HUDEP-2 (cell line): ENCODE measurements around the gene WDR41.

Experiments used
- DNase-seq, 76 experiments: peaks; one replicate each; lab custom pipeline; 2025; ENCODE audit not compliant: unreplicated experiment in 76 of 76; lab: John Stamatoyannopoulos, UW

WDR41 gene

GRCh38 chr5:77448831-77449230 lies 43.3 kb downstream of the WDR41 start:
- DNase-seq, result peak in 14 of 76 experiments; percentile 1 to 39 (median 18)

DNA sequence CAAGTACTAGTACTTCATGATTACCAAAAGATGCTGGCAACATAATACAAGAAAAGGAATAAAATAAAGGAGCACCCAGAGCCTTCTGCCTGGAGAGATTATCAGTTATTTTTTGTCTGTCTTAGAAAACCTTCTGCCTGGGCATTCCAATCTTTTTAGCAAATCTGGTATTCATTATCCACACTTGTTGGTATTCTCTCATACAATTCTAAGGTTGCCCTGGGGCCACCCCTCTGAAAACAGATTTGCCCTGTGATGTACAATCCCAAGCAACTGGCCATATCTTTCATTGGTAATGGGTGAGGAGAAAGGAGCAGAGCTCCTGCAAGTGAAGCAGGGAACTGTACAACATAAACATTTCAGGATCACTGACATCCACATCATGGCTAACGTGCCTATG lies 47.8 kb downstream of the WDR41 start:
- DNase-seq, result no peak

GRCh38 chr5:77443670-77444069 lies 48.4 kb downstream of the WDR41 start:
- DNase-seq, result no peak

DNA sequence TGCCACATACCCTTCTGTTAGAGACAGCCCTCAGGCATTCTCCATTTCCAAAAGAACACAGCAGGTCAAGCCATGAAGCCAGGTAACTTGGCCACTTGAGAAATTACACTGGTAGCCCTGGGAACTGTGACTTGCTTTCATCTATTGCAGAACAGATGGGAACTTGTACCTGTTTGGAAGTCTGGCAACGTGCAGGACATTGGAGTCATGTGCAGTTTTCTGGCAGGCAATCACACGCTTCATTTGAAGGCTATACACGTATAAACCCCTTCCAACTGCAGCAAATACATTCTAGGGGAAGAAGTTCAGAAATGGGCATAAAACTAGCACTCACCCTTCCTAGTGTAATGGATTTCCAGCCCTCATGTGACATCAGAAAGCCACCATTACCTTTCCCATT lies 54.0 kb downstream of the WDR41 start:
- DNase-seq, result no peak

DNA sequence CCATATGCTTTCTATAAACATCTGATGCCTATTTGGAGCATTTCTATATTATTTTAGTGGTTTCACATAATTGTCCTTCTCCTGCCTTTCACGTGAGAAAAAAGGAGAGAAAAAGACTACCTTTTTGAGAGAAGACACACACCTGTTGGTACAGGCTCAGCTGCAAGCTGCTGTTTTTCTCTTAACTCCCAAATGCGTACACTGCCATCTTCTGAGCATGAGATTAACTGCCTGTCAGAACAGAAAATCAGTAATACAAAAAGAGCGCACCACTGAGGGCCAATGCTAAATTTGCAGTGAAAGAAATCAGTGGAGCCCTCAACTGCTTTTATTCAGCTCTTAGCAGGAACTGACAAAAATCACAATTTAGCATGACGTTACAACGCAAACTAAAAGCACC lies 54.9 kb downstream of the WDR41 start:
- no peak for DNase-seq

DNA sequence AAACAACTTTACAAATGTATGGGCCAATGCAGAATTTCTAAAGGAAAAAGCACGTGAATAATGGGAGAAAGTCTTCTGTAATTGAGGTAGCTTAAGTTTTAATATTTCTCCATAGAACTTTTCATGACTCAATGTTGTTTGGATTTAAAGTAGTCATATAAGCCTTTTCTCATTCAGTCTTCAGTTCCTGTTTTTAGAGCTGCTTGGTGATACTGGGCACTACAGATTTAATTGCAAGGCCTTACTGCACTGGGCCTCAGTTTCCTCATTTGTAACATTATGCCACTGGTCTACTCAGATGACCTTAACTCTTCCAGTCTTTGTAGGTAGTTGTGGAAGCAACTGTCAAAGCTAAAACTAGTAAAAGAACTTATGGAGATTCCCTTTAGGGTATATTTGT lies 60.4 kb downstream of the WDR41 start:
- no peak for DNase-seq

DNA sequence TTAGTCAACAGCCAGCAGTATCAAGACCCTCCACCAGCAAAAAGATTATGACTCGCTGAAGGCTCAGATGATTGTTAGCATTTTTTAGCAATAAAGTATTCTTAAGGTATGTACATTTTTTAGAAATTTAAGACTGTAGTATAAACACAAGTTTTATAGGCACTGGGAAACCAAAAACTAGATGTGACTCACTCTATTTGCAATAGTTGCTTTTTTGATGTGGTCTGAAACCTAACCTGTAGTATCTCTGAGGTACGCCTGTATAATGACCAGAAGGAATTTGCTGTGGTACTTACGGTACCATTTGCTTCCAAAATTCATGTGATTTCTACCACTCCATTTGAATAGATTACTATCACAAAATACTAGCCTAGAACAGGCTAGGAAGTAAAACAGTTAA lies 60.8 kb downstream of the WDR41 start:
- no peak for DNase-seq

DNA sequence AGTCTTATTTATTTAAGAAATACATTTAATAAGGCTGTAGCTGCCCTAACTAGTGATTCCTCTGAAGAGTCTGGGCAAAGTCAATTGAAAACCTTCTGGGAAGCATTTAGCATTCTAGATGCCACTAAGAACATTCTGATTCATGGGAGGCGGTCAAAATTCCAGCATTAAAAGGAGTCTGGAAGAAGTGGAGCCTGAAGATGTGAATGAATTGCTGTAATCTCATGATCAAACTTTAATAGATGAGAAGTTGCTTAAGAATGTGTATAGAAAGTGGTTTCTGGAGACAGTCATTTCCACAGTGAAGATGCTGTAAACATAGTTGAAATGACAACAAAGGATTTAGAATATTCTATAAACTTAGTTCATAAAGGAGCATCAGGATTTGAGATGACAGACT lies 61.4 kb downstream of the WDR41 start:
- no peak for DNase-seq

DNA sequence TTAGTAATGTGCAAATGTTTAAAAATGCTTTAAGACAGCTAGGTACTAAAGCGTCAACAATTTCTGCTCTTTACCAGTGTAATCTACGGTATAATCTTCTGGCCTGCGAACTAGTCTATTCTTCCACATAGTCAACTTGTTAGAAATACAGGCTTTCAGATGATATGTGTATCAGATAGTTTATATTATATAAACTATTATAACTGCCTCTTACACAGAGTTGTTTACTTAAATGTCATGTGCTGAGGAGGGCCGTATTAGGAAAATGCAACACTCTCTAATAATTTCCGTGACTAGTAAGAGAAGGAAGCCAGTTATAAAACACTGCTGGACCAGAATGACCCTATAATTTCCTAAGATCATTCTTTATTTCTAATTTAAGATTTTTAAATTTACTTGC lies 63.6 kb downstream of the WDR41 start:
- DNase-seq, result no peak

DNA sequence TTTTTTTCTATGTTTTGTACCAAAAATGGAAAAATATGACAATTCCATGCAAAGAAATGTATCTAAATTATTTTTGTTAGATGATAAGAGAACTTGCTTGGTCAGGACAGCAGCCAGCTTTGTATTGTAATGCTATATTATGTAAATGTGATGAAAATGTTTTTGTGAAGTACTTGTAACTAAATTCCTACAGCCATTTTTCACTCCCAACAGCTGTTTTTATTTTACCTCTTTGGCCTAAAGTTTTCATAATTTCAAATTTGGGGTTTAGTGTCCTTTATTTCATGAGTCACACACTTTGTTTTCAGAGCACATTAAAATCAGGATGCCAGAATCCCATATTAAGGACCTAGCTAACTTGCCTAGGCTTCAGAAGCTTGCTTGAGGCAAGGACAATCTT lies 64.1 kb downstream of the WDR41 start:
- DNase-seq, result no peak

- no peak for DNase-seq
These were observed 65.4 kb downstream of the WDR41 start for GRCh38 chr5:77426670-77427069.

GRCh38 chr5:77425998-77426659 lies 66.0 kb downstream of the WDR41 start:
- no peak for DNase-seq

- no peak for DNase-seq
These were observed 66.7 kb downstream of the WDR41 start for GRCh38 chr5:77425420-77425819.

DNA sequence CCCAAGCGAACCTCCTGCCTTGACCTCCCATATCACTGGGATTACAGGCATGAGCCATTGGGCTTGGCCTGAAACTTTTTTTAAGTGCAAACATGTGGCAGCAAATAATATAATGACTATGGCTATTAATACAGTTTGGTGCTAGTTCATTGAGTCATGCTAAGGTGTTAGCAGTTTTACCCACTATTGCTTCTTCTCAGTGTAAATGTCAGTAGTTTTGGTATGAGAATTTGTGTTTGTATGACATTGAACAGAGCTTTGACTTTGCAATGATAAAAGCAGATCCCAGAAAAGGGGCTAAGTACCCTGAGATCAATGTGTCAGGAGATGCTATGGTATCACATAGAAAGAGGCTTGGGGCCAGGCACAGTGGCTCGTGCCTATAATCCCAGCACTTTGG lies 67.2 kb downstream of the WDR41 start:
- no peak for DNase-seq

GRCh38 chr5:77423022-77423750 lies 68.9 kb downstream of the WDR41 start:
- DNase-seq, result no peak

GRCh38 chr5:77420940-77421339 lies 71.2 kb downstream of the WDR41 start:
- no peak for DNase-seq

DNA sequence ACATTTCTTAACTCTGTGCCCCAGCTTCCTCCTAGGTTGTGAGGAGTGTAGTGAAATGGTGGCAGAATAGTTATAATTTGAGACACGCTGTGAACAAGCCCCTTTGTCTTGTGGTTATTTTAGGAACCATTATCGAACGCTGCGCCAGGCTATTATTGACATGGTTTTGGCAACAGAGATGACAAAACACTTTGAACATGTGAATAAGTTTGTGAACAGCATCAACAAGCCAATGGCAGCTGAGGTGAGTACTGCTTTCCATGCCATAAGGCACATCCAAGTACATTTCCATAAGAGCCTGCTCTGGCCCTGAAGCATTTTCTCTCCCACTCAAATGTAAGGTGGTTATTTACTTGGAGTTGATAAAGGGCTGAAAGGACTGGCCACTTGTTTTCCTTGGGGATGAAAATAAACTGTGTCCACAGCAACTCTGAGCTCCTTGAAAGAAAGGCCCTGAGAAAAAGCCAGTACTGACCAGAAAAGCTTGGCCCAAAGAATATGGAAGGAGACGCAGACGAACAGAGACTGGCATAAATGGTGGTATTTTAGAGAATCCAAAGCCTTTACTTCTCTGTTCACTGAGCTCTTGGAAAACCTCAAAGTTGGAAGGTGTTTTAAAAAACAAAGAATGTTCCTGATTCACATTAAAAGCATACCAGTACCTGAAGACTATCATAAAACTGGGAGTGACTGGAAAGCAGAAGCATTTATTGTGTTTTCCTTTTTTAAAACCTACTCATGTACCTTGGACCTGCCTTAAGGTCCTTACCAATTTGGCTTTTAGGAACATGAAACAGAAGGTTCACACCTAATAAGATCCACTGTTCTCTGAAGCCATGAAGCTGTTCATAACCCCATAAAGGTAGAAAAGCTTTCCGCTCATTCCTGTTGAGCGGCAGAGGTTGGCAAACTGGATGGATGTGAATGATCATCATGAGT lies 72.2 kb downstream of the WDR41 start:
- DNase-seq, result no peak

DNA sequence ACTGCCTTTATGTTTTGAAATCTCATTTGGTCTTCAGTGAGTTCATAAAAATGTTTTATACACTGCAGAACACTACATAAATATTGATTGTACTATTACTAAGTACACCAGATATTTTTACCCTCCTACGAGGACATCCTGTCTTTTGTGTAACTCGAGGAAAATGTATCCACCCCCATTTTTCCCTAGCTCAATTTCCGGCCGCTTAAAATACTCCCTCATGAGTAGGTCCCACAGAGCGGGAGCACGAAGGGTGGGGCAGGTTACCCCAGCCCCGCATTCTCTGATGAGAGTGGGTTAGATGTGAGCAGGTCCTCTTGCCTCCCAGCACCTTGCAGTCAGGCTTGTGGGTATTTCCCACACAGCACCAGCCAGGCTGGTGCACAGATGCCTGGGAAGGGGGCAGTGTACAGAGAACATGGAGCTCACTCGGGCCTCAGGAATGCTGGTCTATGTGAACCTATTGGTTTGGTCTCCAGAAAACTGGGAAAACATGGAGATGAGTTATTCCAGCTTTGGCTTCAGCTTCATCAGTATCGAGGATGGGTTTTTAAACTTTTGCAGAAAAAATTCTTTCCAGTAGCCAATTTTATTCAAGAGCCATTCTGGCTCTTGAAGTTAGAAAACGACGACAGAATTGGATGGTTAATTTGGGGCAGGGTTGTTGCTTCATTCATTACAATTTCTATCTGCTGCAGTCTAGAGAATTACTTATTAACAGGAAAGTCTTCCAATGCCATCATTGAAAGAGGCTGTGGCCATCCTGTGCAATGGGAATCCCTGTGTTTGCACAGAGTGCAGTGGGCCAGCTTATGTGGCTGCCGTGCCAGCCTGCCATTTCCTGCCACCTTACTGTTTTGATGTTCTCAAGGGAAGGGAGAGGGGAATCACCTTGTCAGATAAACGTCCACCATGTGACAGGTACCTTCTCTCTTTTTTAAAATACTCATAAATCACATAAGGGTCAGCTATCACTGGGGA lies 73.2 kb downstream of the WDR41 start:
- no peak for DNase-seq

- no peak for DNase-seq
These were observed 74.0 kb downstream of the WDR41 start for GRCh38 chr5:77418162-77418561.

GRCh38 chr5:77413049-77413448 lies 79.1 kb downstream of the WDR41 start:
- no peak for DNase-seq
